ENCODE results near the gene SH3RF2. TPM values are rescaled to one million over a fixed set of nuclear protein-coding genes. Genes with fewer than 3 reads are reported as not detected.

SH3RF2 gene
- polyA plus RNA-seq, 1 experiment = 0.45 TPM

DNA sequence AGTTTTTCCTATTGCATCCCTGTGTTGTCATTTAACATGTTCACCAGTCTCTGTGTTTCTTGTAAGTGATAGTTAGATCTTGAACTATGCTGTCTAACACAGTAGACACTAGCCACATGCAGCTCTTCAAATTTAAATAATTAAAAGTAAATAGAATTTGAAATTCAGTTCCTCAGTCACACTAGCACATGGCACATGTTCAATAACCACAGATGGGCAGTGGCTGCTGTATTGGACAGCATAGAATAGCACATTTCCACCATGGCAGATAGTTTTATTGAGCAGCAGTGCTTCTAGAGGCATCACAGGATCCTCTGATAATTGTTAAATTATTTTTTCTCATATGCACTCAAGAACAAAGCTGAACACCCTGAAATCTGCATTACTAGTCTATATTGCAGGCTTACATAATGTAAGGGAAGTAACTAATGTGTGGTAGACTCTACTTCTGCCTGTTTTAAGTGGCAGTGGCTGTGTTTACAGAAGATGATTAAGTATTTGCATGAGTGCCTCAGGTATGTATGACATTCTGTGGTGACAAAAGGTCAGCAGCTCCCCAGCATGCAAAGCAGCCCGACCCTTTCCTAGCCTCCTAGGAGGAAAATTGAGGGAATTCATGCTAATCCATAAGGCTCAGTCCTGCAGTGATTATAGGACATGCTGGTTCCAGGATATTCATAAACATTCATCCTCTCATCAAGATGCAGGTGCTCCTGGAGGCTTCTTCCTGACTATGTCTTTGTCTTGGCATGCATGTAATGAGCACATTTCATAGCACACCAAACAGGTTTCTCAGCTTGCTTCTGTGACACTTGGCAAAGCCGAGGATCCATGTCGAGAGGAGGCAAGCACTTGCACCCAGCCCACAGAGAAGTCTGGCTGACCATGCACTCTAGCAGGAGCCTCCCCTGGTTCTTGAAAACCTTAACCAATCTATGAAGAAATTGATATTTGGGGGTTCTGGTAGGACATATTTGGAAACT lies 45.5 kb downstream of the SH3RF2 start:
- no peak for DNase-seq (ENCODE audit: low read depth)
- H3K4me3 ChIP-seq (ENCODE audit: low read depth, low read length) = no peak overlapping the region
- no peaks in the 10 kb centered on the region for H3K27me3 ChIP-seq (ENCODE audit: control insufficient read depth, insufficient read depth, low read length)
- H3K36me3 ChIP-seq (ENCODE audit: control insufficient read depth, insufficient read depth, low read length) = no peaks in the 10 kb centered on the region
- TF ChIP-seq, protein P1, sequence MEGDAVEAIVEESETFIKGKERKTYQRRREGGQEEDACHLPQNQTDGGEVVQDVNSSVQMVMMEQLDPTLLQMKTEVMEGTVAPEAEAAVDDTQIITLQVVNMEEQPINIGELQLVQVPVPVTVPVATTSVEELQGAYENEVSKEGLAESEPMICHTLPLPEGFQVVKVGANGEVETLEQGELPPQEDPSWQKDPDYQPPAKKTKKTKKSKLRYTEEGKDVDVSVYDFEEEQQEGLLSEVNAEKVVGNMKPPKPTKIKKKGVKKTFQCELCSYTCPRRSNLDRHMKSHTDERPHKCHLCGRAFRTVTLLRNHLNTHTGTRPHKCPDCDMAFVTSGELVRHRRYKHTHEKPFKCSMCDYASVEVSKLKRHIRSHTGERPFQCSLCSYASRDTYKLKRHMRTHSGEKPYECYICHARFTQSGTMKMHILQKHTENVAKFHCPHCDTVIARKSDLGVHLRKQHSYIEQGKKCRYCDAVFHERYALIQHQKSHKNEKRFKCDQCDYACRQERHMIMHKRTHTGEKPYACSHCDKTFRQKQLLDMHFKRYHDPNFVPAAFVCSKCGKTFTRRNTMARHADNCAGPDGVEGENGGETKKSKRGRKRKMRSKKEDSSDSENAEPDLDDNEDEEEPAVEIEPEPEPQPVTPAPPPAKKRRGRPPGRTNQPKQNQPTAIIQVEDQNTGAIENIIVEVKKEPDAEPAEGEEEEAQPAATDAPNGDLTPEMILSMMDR (IDR thresholded peaks at IDR 0.05; ENCODE audit: insufficient read depth, low read depth, low read length) = no peak
- ChIA-PET CTCF (interaction anchor here (0.6 kb wide), 1 partner anchor 9 kb away, joined by 3 read pairs; no protein-coding TSS in a partner anchor), POLR2A (no interaction called here)

DNA sequence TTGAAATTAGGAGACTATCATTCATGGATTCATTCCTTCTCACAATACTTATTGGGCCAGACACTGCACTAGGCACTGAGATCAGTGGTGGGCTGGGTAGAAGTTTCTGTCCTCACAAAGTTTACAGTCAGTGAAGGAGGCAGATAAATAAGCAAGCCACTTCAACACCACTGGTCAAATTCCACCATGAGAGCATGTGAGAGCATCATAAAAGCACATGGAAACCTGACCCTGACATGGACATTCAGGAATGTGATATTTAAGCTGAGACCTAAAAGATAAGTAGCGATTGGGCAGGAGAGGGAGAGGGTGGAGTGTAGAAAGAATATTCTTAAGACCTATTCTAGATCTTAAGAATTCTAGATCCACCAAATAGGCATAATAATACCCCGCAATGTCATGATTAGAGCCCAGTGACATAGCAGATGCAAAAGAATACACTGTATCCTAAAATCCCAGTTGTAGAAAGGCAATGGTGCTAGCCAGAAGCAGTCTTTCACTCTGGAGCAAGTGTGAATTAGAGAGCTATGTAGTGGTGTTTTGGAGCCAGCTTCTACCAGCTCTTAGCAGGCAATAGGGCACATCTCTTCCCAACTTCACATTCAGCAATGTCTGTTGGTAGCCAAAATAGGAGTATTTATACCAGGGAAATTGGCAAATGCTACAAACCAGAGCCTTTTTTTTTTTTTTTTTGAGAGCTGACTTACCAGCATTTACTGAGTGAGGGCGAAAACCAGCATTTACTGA lies 46.4 kb downstream of the SH3RF2 start:
- Histone ChIP-seq H3K4me3 (ENCODE audit: low read depth, low read length) (no peak overlapping the region), H3K27me3 (ENCODE audit: control insufficient read depth, insufficient read depth, low read length) (no peaks in the 10 kb centered on the region), H3K36me3 (ENCODE audit: control insufficient read depth, insufficient read depth, low read length) (no peaks in the 10 kb centered on the region)
- TF ChIP-seq, protein P1 (IDR thresholded peaks at IDR 0.05; ENCODE audit: insufficient read depth, low read depth, low read length) = no peak
- ChIA-PET POLR2A (no interaction called here), CTCF (no interaction called here)
- no peak for DNase-seq (ENCODE audit: low read depth)

DNA sequence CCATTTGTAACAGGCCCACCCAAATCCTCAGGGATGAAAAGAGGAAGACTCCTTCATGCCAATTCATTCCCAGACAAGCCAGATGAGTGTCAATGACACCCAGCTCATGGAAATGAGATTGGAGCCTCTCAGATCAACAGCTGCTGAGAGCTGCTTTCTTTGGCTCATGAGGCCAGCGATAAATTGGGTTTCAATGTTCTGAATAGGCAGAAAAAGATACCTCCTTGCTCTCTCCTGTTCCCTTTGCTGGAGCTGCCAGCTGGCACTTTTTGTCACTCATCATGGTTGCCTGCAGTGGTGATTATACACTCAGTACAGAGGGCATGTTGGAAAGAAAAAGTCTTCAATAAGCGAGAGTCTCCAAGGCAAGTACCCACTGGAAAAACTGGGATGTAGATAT lies 47.1 kb downstream of the SH3RF2 start:
- no peak for DNase-seq (ENCODE audit: low read depth)
- Histone ChIP-seq H3K4me3 (ENCODE audit: low read depth, low read length) (no peak overlapping the region), H3K36me3 (ENCODE audit: control insufficient read depth, insufficient read depth, low read length) (no peaks in the 10 kb centered on the region), H3K27me3 (ENCODE audit: control insufficient read depth, insufficient read depth, low read length) (no peaks in the 10 kb centered on the region)
- CTCF ChIA-PET = no interaction called here
- TF ChIP-seq, protein P1 (IDR thresholded peaks at IDR 0.05; ENCODE audit: insufficient read depth, low read depth, low read length) = no peak
- POLR2A ChIA-PET = no interaction called here

DNA sequence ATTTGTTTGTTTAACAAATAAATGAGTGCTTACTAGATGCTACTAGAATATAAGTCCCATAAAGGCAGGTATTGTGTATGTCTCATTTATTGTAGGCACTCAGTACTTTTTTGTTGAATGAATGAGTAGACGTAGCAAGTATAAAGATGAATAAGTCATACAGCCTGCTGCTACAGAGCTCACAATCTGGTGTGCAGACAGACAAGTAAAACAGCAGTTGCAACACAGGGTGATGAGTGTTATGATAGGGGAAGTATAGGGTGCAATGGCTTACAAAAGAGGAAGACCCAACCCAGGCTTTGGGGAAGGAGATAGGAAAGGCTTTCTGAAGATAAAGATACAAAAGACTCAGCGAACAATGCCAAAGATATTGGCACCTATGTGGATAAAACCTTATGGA lies 47.7 kb downstream of the SH3RF2 start:
- ChIA-PET CTCF (no interaction called here), POLR2A (no interaction called here)
- TF ChIP-seq, protein P1 (IDR thresholded peaks at IDR 0.05; ENCODE audit: insufficient read depth, low read depth, low read length) = no peak
- Histone ChIP-seq H3K27me3 (ENCODE audit: control insufficient read depth, insufficient read depth, low read length) (no peaks in the 10 kb centered on the region), H3K4me3 (ENCODE audit: low read depth, low read length) (no peak overlapping the region), H3K36me3 (ENCODE audit: control insufficient read depth, insufficient read depth, low read length) (no peaks in the 10 kb centered on the region)
- no peak for DNase-seq (ENCODE audit: low read depth)

DNA sequence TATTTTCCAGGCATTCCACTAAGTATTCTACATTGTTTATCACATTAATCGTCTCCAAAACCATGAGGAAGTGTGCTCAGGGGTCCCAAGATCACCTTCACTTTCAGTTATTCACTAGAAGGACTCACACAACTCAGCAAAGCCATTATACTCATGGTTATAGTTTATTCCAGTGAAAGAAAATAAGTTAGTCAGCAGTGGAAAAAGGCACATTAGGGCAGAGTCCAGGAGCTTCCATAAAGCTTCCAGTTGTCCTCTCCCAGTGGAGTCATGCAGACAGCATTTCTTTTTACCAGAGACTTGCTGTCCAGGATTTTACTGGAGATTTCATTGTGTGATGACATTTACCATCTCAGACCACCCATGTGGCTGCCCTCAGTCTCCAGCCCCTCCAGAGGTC lies 51.5 kb downstream of the SH3RF2 start:
- no peaks in the 10 kb centered on the region for H3K27me3 ChIP-seq (ENCODE audit: control insufficient read depth, insufficient read depth, low read length)
- no peak for DNase-seq (ENCODE audit: low read depth)
- no peak overlapping the region for H3K4me3 ChIP-seq (ENCODE audit: low read depth, low read length)
- H3K36me3 ChIP-seq (ENCODE audit: control insufficient read depth, insufficient read depth, low read length) = no peaks in the 10 kb centered on the region
- TF ChIP-seq, protein P1 (IDR thresholded peaks at IDR 0.05; ENCODE audit: insufficient read depth, low read depth, low read length) = no peak
- POLR2A ChIA-PET = no interaction called here
- CTCF ChIA-PET = no interaction called here
